HG02981 (cell line): Measurements from ENCODE around the gene EPHA8.

Source experiments
- ATAC-seq: cut with Tn5 transposase; IDR thresholded peaks from one replicate; pipeline ENCODE4 v1.9.1; 2021; ENCODE audit warnings: mild to moderate bottlenecking, moderate library complexity; ENCODE audit not compliant: unreplicated experiment

The EPHA8 gene

DNA sequence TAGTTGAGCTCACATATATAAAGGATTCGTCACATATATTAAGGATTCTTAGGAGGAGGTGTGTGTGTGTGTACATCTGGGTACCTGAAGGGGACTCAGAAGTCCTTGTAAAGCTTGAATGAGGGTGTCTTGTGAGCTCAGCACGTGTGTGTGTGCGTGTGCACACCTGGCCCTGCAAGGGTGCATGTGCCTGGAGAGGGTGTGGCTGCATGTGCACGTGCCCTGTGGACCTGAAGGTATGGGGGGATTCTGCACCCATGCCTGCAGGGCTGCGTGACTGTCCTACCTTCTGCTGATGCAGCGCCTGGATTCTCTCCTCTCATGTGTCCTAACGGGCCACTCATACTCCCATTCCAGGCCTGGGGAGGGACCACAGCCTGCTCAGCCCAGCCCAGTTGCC is 24.0 kb downstream of the EPHA8 start:
- no peak for ATAC-seq

GRCh38 chr1:22588899-22589422 is 25.7 kb downstream of the EPHA8 start:
- no peak for ATAC-seq

- no peak for ATAC-seq
Observed at GRCh38 chr1:22591576-22591975, 28.3 kb downstream of the EPHA8 start.

- no peak for ATAC-seq
Observed at GRCh38 chr1:22592051-22592450, 28.8 kb downstream of the EPHA8 start.

DNA sequence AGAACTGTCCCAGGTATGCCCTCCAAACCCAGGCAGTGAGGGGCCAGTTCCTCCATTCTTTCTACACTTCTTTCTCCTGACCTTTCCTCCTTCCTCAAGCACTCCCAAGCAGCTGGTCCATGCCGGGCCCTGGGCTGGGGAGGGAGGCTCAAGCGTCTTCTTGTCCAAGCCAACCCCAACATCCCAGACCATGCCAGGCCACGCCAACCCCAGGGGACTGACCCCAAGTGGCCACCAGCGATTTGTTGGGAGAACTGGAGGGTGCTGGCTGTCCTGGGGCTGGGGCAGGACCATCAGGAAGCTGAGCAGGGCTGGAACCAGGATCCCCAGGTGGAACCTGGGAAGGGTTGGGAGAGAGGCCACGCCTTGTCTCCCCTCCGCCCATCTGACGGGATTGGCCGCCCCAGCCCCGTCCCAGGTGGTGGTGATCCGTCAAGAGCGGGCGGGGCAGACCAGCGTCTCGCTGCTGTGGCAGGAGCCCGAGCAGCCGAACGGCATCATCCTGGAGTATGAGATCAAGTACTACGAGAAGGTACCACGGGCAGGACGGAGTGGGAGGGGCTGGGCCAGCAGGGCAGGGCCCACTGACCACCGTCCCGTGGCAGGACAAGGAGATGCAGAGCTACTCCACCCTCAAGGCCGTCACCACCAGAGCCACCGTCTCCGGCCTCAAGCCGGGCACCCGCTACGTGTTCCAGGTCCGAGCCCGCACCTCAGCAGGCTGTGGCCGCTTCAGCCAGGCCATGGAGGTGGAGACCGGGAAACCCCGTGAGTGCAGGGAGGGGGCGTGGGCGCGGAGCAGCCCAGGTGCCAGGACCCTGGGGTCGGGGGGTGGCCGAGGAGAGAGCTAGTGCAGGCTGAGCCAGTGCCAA is 29.9 kb downstream of the EPHA8 start:
- no peak for ATAC-seq

- ATAC-seq, result no peak
Observed at GRCh38 chr1:22594396-22594795, 31.1 kb downstream of the EPHA8 start.

DNA sequence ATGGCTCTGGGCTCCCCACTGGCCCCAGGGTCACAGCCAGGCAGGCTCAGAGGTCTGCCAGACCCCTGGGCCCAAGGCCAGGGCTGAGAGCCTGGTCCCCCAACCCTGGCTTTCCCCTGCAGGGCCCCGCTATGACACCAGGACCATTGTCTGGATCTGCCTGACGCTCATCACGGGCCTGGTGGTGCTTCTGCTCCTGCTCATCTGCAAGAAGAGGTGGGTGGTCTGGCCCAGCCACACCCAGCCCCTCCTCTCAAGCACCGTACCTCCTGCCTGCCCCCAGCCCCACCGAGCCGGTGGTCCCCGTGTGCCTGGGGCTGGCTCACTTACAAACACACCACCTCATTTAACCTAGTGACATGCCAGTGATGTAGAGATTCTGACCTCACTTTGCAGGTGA is 31.8 kb downstream of the EPHA8 start:
- ATAC-seq, result no peak

DNA sequence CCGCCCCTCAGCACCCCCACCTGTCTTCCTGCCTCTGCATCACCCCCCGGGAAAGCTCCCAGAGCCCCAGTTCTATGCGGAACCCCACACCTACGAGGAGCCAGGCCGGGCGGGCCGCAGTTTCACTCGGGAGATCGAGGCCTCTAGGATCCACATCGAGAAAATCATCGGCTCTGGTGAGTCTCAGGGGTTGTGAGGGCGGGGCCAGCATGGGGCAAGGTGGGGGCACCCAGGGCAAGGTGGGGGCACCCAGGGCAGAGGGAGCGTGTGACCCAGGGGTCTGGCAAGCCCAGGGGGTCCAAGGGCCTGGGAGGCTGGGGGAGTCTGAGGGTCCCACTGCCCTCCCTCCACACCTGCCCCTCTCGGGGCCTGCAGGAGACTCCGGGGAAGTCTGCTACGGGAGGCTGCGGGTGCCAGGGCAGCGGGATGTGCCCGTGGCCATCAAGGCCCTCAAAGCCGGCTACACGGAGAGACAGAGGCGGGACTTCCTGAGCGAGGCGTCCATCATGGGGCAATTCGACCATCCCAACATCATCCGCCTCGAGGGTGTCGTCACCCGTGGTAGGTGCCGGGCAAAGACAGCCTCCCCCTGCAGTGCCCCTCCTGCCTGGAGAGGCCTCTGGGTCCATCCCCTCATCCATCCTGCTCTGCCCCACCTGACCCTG is 34.1 kb downstream of the EPHA8 start:
- ATAC-seq, result no peak

- no peak for ATAC-seq
Observed at GRCh38 chr1:22597996-22598395, 34.7 kb downstream of the EPHA8 start.

- ATAC-seq, result no peak
Observed at GRCh38 chr1:22598736-22599135, 35.4 kb downstream of the EPHA8 start.

GRCh38 chr1:22600071-22600816 is 37.0 kb downstream of the EPHA8 start:
- no peak for ATAC-seq

DNA sequence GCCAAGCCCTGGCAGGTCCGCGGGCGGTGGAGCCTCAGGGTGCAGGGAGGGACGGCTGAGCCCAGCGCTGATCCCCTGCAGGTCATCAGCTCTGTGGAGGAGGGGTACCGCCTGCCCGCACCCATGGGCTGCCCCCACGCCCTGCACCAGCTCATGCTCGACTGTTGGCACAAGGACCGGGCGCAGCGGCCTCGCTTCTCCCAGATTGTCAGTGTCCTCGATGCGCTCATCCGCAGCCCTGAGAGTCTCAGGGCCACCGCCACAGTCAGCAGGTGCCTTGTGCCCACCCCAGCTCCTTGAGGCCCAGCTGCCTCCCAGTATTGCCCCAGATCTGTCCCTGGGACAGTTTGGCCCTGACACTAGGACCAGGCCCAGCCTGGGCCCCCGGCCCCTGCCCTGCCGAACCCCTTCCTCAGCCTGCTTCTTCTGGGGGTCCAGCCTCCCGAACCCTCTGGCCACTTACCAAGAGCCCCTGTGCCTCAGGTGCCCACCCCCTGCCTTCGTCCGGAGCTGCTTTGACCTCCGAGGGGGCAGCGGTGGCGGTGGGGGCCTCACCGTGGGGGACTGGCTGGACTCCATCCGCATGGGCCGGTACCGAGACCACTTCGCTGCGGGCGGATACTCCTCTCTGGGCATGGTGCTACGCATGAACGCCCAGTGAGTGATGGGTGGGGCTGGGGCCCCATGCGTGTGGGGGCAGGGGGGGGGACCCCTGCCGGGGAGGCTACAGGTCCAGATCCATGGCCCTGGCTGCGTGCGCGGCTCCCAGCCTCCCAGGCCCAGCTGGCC is 37.7 kb downstream of the EPHA8 start:
- no peak for ATAC-seq

DNA sequence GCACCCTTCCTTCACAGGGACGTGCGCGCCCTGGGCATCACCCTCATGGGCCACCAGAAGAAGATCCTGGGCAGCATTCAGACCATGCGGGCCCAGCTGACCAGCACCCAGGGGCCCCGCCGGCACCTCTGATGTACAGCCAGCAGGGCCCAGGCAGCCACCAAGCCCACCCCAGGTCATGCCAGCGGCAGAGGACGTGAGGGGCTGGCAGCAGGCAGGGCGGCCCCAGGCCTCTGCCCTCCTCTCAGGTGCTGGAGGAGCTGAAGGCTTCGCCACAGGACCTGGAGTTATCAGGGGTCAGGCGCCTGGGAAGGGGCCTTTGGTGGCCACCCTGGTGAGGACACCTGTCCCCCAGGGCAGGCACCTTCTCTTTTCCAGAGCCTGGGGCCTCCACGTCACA is 38.3 kb downstream of the EPHA8 start:
- ATAC-seq, result no peak

DNA sequence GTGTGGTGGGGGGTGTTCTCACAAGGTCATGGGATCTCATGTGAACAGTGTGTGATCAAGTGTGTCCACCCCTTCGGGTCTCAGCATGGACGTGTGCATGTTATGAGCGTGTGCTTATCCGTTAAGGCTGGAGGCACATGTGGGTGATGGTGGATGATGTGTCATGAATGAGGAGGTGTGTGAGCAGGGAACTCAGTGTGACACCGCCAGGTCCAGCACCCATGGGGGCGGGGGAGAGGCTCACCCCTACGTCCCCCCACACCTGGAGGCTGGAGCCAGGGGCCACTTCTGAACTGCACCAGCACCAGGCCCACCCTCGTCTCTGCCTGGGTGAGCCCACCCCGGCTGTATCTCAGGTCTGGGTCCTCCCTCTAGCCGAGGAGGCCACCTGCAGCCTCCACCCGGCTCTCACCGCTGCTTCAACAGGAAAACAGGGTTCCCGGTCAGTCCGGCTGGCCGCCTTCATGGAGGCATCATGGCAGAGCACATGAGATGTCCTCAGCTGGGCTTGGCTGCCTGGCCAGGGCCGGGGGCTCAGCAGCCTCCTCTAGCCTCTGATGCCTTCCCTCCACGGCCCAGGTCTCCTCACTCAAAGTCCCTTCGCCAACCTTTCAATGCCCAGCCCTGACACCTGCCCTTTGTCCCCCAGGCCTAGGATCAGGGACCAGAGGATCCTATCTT is 38.9 kb downstream of the EPHA8 start:
- no peak for ATAC-seq

- no peak for ATAC-seq
Observed at GRCh38 chr1:22606161-22606560, 42.9 kb downstream of the EPHA8 start.

- ATAC-seq, result no peak
Observed at GRCh38 chr1:22607154-22607553, 43.9 kb downstream of the EPHA8 start.

GRCh38 chr1:22608361-22608760 is 45.1 kb downstream of the EPHA8 start:
- no peak for ATAC-seq

GRCh38 chr1:22609291-22609690 is 46.0 kb downstream of the EPHA8 start:
- ATAC-seq, result no peak

DNA sequence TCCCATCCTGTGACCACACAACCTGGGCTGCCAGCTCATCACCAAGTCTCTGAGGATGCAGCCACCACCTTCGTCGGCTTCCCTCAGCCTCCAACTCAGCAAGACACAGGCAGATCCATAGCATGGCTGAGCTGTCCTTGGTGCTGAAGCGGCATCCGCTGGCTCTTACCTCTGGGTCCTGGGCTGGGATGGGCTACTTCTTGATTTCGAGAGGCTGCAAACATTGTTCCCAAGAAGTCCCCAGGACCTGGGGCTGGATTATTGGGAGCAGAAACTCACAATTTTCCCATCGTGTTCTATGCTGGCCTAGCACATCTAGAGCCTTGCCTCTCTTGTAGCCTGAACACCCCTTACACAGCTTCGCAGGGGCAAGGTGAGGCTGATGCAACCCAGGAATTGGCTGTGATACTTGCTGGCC is 48.2 kb downstream of the EPHA8 start:
- ATAC-seq, result no peak
